ENCODE data around the gene FAM174A. TPM values are rescaled to one million over a fixed set of nuclear protein-coding genes. Genes with fewer than 3 reads are reported as not detected.

Gene FAM174A
- total and polyA plus RNA-seq, 2 of the 4 experiments (the other 2 are of a cell fraction): 2.7 to 10.3 TPM

- no peak overlapping the region for H2BK5ac ChIP-seq (ENCODE audit: low read depth, low read length, poor library complexity, severe bottlenecking)
- no peak overlapping the region for H3K14ac ChIP-seq (replicated peaks; ENCODE audit: low read depth, low read length)
- H3K4me1 ChIP-seq (ENCODE audit: control insufficient read depth, insufficient read depth, low read length): no peaks in the 10 kb centered on the region
- H3K9me3 ChIP-seq (ENCODE audit: control insufficient read depth, insufficient read depth, low read length): no peaks in the 10 kb centered on the region
- in situ Hi-C loops (cut with MboI; ENCODE audit: low sequenced_read_pairs) (no loop called here), dilution Hi-C loops (cut with HindIII; ENCODE audit: low sequenced_read_pairs, unreplicated experiment) (no loop called here), intact Hi-C loops (cut with micrococcal nuclease) (loop anchor here (1.0 to 5.0 kb wide), 2 partner anchors 764 to 1055 kb away; no protein-coding TSS in a partner anchor)
- no peak overlapping the region for H2AK9ac ChIP-seq (replicated peaks; ENCODE audit: low read depth, low read length, poor library complexity)
- H4K8ac ChIP-seq (ENCODE audit: low read depth in 2 of 2, low read length in 2 of 2): no peak overlapping the region
- DNase-seq (peak; percentile 25), ATAC-seq (ENCODE audit: low read depth) (peak; percentile 51; the same call in 1 of the 2 replicates)
- no peak for TF ChIP-seq POLR2A (IDR thresholded peaks at IDR 0.05; ENCODE audit: low read depth, low read length)
- no peak for TF ChIP-seq CHD1 (IDR thresholded peaks at IDR 0.05; ENCODE audit: low read depth, low read length)
- no peak for TF ChIP-seq CEBPB (IDR thresholded peaks at IDR 0.05; ENCODE audit: low read depth, low read length)
- TF ChIP-seq FOS (IDR thresholded peaks at IDR 0.05; ENCODE audit: low read depth, low read length): no peak
- peak; percentile 34; the same call in 1 of the 2 replicates for TF ChIP-seq SMC3 (IDR thresholded peaks at IDR 0.05; ENCODE audit: low read depth, low read length)
- TF ChIP-seq CTCF (conservative IDR thresholded peaks at IDR 0.05; ENCODE audit: low read depth, low read length): peak; percentile 45
- TF ChIP-seq MAZ (IDR thresholded peaks at IDR 0.05; ENCODE audit: borderline replicate concordance, low read depth, low read length): no peak
- peak; percentile 55 for TF ChIP-seq RAD21 (IDR thresholded peaks at IDR 0.05; ENCODE audit: low read length)
- TF ChIP-seq ELK1 (IDR thresholded peaks at IDR 0.05; ENCODE audit: borderline replicate concordance, low read depth, low read length): no peak
- TF ChIP-seq RFX5 (IDR thresholded peaks at IDR 0.05; ENCODE audit: low read depth, low read length): no peak
- no peak for TF ChIP-seq MAFK (IDR thresholded peaks at IDR 0.05; ENCODE audit: low read depth, low read length)
- TF ChIP-seq MXI1 (IDR thresholded peaks at IDR 0.05; ENCODE audit: borderline replicate concordance, low read depth, low read length): no peak
- no peak overlapping the region for H2BK15ac ChIP-seq (ENCODE audit: low read depth, low read length)
- H3K9ac ChIP-seq (ENCODE audit: low read depth, low read length): no peak overlapping the region
- H3K79me1 ChIP-seq (ENCODE audit: low read depth in 1 of 2, low read length in 2 of 2): no peaks in the 10 kb centered on the region
- no peaks in the 10 kb centered on the region for H4K20me1 ChIP-seq (ENCODE audit: insufficient read depth, low read length)
- POLR2A ChIA-PET (ENCODE audit: unreplicated experiment): no interaction called here
- no peaks in the 10 kb centered on the region for H3K36me3 ChIP-seq (ENCODE audit: control insufficient read depth, insufficient read depth, low read length)
- no peak overlapping the region for H2AK5ac ChIP-seq (ENCODE audit: low read depth, low read length)
- H2BK120ac ChIP-seq (ENCODE audit: low read depth, low read length): no peak overlapping the region
- no peak overlapping the region for H3K27ac ChIP-seq (ENCODE audit: insufficient read depth, low read length)
- H3K56ac ChIP-seq (ENCODE audit: extremely low read depth, insufficient read depth, low read length): no peak overlapping the region
- H2AFZ ChIP-seq (replicated peaks; ENCODE audit: low read length, poor library complexity): no peak overlapping the region
- no peak overlapping the region for H3K4ac ChIP-seq (ENCODE audit: low read depth, low read length)
- H3K9me1 ChIP-seq (ENCODE audit: insufficient read depth, low read length): no peaks in the 10 kb centered on the region
- no peaks in the 10 kb centered on the region for H3K27me3 ChIP-seq (ENCODE audit: control insufficient read depth, insufficient read depth, low read length)
- CTCF ChIA-PET: no interaction called here
- H3K23ac ChIP-seq (ENCODE audit: low read depth, low read length): no peak overlapping the region
- no CpG with 5 or more reads among the region's 2 CpGs for WGBS, 2 experiments (ENCODE audit: extremely low coverage in 2 of 2, insufficient read length in 1 of 2)
- no peak overlapping the region for H2BK20ac ChIP-seq (ENCODE audit: low read depth, low read length)
- H4K91ac ChIP-seq (ENCODE audit: insufficient read depth, low read depth, low read length): no peak overlapping the region
- no peak overlapping the region for H3K18ac ChIP-seq (ENCODE audit: low read depth, low read length)
- BruUV-seq (replicated peaks): no TSS peak
- H3K4me2 ChIP-seq (ENCODE audit: low read depth, low read length): no peak overlapping the region
- H4K5ac ChIP-seq (ENCODE audit: low read depth, low read length): no peak overlapping the region
- H3K4me3 ChIP-seq (ENCODE audit: insufficient read depth, low read depth, low read length): no peak overlapping the region
Measured at GRCh38 chr5:100623719-100624118, 88.5 kb downstream of the FAM174A start.
